ENCODE data around the gene MIB2.
A peak's percentile ranks its signal among the peaks of the same experiment; 100 is the strongest.

MIB2 gene

DNA sequence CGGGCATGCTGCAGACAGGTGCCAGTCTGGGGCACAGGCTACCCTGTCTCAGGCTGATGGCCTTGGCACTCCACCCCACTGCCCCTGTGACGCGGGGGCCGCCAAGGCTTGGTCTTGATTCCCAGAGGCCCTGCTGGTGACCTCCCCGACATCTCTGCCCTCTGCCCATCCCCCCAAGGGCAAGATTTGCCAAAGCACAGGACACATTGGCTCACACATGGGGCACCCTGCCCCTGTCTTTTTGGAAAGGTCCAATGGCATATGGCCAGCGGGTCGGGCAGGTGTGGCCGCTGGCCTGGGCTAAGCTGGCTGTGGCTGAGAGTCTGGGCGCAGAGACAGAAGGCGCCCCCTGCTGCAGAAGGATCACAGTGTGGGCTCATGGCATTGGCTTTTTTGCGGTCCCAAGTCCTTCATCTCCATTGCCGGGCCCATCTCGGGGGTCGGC is 4.6 kb downstream of the MIB2 start:
- peak in 1 of 2 experiments; percentile 31 for DNase-seq (ENCODE audit: low read depth in 1 of 2, low spot score in 1 of 2)
- Histone ChIP-seq H3K27ac (replicated peaks) (no peak overlapping the region), H3K4me3 (replicated peaks; ENCODE audit: insufficient read depth, low read length) (no peak overlapping the region), H3K27me3 (ENCODE audit: insufficient read depth, poor library complexity, severe bottlenecking) (no peaks in the 10 kb centered on the region)
- TF ChIP-seq, protein P1, sequence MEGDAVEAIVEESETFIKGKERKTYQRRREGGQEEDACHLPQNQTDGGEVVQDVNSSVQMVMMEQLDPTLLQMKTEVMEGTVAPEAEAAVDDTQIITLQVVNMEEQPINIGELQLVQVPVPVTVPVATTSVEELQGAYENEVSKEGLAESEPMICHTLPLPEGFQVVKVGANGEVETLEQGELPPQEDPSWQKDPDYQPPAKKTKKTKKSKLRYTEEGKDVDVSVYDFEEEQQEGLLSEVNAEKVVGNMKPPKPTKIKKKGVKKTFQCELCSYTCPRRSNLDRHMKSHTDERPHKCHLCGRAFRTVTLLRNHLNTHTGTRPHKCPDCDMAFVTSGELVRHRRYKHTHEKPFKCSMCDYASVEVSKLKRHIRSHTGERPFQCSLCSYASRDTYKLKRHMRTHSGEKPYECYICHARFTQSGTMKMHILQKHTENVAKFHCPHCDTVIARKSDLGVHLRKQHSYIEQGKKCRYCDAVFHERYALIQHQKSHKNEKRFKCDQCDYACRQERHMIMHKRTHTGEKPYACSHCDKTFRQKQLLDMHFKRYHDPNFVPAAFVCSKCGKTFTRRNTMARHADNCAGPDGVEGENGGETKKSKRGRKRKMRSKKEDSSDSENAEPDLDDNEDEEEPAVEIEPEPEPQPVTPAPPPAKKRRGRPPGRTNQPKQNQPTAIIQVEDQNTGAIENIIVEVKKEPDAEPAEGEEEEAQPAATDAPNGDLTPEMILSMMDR (IDR thresholded peaks at IDR 0.05; ENCODE audit: insufficient read depth, low read length): peak; percentile 48
- TF ChIP-seq POLR2AphosphoS5 (IDR thresholded peaks at IDR 0.05; ENCODE audit: low read depth): no peak

DNA sequence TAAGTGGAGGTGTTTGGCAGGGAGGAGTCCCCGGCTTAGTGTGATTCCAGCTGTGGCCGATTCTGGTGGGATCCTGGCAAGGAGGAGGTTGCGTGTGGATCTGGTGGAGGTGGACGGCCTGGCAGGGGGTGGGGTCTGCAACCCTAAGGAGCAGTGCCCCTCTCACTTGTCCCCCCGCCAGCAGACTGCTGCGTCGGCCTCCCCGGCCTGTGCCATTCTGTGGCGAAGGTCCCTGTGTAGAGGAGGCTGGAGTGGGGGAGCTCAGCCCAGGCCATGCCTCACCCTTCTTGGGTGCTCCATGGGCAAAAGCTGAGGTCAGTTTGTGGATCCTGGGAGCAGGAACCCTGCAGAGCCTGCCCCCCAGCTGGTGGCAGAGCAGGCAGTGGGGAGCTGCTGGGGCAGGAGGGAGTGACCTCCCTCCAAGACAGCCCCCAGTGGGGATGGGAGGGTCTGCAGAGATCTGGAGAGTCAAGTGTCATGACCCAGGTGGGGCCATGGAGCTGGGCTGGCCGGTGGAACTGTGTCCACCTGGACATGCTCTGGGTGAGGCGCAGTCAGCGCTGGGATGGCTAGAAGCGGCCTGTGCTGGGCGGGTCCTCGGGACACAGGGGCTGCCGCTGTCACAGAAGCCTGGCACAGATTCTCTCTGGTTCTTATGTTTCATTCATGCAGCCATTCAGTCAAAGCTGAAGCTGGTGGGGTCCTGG is 5.3 kb downstream of the MIB2 start:
- H3K27me3 ChIP-seq (ENCODE audit: insufficient read depth, poor library complexity, severe bottlenecking): no peaks in the 10 kb centered on the region
- TF ChIP-seq, protein P1 (IDR thresholded peaks at IDR 0.05; ENCODE audit: insufficient read depth, low read length): no peak
- TF ChIP-seq POLR2AphosphoS5 (IDR thresholded peaks at IDR 0.05; ENCODE audit: low read depth) (no peak), GABPA (IDR thresholded peaks at IDR 0.05; ENCODE audit: low read depth) (no peak), SPI1 (IDR thresholded peaks at IDR 0.05; ENCODE audit: borderline replicate concordance, low read depth) (no peak)
- TF ChIP-seq, protein P2, sequence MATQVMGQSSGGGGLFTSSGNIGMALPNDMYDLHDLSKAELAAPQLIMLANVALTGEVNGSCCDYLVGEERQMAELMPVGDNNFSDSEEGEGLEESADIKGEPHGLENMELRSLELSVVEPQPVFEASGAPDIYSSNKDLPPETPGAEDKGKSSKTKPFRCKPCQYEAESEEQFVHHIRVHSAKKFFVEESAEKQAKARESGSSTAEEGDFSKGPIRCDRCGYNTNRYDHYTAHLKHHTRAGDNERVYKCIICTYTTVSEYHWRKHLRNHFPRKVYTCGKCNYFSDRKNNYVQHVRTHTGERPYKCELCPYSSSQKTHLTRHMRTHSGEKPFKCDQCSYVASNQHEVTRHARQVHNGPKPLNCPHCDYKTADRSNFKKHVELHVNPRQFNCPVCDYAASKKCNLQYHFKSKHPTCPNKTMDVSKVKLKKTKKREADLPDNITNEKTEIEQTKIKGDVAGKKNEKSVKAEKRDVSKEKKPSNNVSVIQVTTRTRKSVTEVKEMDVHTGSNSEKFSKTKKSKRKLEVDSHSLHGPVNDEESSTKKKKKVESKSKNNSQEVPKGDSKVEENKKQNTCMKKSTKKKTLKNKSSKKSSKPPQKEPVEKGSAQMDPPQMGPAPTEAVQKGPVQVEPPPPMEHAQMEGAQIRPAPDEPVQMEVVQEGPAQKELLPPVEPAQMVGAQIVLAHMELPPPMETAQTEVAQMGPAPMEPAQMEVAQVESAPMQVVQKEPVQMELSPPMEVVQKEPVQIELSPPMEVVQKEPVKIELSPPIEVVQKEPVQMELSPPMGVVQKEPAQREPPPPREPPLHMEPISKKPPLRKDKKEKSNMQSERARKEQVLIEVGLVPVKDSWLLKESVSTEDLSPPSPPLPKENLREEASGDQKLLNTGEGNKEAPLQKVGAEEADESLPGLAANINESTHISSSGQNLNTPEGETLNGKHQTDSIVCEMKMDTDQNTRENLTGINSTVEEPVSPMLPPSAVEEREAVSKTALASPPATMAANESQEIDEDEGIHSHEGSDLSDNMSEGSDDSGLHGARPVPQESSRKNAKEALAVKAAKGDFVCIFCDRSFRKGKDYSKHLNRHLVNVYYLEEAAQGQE (IDR thresholded peaks at IDR 0.05; ENCODE audit: insufficient replicate concordance, low read depth): no peak
- no peak for DNase-seq (ENCODE audit: low read depth in 1 of 2, low spot score in 1 of 2)
- H3K27ac ChIP-seq (replicated peaks): no peak overlapping the region
- H3K4me3 ChIP-seq (replicated peaks; ENCODE audit: insufficient read depth, low read length): no peak overlapping the region

DNA sequence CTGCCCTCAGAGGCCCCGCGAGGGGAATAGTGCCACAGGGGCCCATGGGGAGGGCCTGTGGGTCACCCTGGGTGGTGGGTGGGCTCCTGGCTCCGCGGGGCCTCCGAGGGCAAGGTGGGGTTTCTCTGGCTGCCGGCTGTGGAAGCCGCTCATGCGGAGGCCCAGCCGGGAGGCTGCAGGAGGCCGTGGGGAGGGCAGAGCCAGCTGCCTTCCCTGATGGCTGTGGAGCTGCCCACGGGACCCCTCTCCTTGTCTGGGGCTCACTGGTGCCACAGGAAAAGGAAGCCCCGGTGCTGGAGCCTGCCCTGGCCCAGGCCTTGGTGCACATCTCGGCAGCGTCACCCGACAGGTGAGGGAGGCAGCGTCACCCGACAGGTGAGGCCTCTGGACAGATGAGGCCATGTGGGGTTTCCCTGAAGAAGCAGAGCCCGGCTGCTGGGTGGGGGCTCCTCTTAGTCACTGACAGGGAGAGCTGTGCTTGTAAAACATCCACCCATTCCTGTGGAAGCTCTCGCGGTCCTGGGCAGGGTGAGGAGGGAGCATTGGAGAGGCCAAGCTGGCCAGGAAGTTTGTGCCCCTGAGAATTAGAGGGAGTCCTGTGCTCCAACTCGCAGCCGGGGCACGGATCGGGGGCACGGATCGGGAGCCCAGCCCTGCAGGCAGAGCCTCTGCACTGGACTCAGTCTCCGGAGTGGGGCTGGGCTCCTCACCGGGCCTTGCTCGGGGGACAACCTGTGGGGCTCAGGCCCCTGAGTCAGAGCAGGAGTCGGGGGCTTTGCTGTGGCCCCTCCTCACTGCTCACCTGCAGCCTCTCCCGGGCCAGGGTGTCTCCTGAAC is 6.1 kb downstream of the MIB2 start:
- TF ChIP-seq POLR2AphosphoS5 (IDR thresholded peaks at IDR 0.05; ENCODE audit: low read depth) (no peak), SPI1 (IDR thresholded peaks at IDR 0.05; ENCODE audit: borderline replicate concordance, low read depth) (no peak), GABPA (IDR thresholded peaks at IDR 0.05; ENCODE audit: low read depth) (no peak)
- TF ChIP-seq, protein P2 (IDR thresholded peaks at IDR 0.05; ENCODE audit: insufficient replicate concordance, low read depth): no peak
- TF ChIP-seq, protein P1 (IDR thresholded peaks at IDR 0.05; ENCODE audit: insufficient read depth, low read length): no peak
- Histone ChIP-seq H3K4me3 (replicated peaks; ENCODE audit: insufficient read depth, low read length) (no peak overlapping the region), H3K27me3 (ENCODE audit: insufficient read depth, poor library complexity, severe bottlenecking) (no peaks in the 10 kb centered on the region), H3K27ac (replicated peaks) (no peak overlapping the region)
- no peak for DNase-seq (ENCODE audit: low read depth in 1 of 2, low spot score in 1 of 2)

Data from HL-60 (cell line).